Measurements from ENCODE around the gene ANKFN1.

ANKFN1 gene

DNA sequence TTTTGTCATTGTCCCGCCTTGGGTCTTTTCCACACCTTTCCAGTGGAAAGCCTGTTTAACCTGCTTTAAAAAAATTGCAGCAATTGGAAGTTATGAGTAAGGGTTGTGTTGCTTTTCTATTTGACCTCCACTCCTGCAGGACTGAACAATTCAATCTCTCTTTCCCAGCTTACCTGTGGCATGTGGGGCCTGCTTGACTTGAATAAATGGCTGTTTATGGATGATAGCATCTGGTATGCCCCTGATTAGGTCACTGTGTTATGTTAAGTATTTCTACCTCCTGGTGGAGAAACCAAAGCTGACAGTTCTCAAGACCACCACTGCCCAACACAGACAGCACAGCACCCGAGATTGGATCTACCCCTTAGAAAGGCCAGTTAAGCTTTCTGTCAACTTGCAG lies 375.4 kb downstream of the ANKFN1 start:
- peaks cover 19% of the 10 kb centered on the region for H3K27me3 ChIP-seq (ENCODE audit: insufficient read depth, poor library complexity, severe bottlenecking)
- no peak overlapping the region for H3K27ac ChIP-seq (ENCODE audit: poor library complexity, severe bottlenecking)
- H3K4me1 ChIP-seq (ENCODE audit: insufficient read depth, poor library complexity, severe bottlenecking), result no peaks in the 10 kb centered on the region
- ATAC-seq (ENCODE audit: low read depth) (no peak), DNase-seq (ENCODE audit: low spot score) (no peak)
- H3K4me3 ChIP-seq (ENCODE audit: severe bottlenecking), result no peak overlapping the region
- no peaks in the 10 kb centered on the region for H3K9me3 ChIP-seq (ENCODE audit: severe bottlenecking)
- no peaks in the 10 kb centered on the region for H3K36me3 ChIP-seq (ENCODE audit: low read depth)
- TF ChIP-seq, protein P1, sequence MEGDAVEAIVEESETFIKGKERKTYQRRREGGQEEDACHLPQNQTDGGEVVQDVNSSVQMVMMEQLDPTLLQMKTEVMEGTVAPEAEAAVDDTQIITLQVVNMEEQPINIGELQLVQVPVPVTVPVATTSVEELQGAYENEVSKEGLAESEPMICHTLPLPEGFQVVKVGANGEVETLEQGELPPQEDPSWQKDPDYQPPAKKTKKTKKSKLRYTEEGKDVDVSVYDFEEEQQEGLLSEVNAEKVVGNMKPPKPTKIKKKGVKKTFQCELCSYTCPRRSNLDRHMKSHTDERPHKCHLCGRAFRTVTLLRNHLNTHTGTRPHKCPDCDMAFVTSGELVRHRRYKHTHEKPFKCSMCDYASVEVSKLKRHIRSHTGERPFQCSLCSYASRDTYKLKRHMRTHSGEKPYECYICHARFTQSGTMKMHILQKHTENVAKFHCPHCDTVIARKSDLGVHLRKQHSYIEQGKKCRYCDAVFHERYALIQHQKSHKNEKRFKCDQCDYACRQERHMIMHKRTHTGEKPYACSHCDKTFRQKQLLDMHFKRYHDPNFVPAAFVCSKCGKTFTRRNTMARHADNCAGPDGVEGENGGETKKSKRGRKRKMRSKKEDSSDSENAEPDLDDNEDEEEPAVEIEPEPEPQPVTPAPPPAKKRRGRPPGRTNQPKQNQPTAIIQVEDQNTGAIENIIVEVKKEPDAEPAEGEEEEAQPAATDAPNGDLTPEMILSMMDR (IDR thresholded peaks at IDR 0.05; ENCODE audit: poor library complexity, severe bottlenecking), result no peak

DNA sequence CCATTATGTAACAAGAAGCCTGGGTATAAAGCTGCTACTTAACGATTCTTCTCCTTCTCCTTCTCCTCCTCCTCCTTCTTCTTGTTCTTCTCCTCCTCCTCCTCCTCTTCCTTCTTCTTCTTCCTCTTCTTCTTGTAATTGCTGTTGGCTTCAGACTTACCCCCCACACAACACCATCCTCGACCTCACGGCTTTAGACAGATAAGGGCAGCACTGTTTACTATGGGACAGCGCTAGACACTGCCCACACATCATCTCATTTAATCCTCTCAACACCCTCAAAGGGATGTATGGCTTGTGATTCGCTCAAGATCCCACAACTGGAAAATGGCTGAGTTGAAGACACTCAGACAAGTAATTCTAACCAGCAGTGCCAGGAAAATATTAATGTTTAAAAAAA lies 379.7 kb downstream of the ANKFN1 start:
- TF ChIP-seq, protein P1 (IDR thresholded peaks at IDR 0.05; ENCODE audit: poor library complexity, severe bottlenecking), result no peak
- H3K4me1 ChIP-seq (ENCODE audit: insufficient read depth, poor library complexity, severe bottlenecking), result no peaks in the 10 kb centered on the region
- no peak for DNase-seq (ENCODE audit: low spot score)

GRCh38 chr17:56536766-56537165 lies 383.5 kb downstream of the ANKFN1 start:
- no peak for DNase-seq (ENCODE audit: low spot score)
- no peak for ATAC-seq (ENCODE audit: low read depth)
- Histone ChIP-seq H3K36me3 (ENCODE audit: low read depth) (no peaks in the 10 kb centered on the region), H3K9me3 (ENCODE audit: severe bottlenecking) (no peaks in the 10 kb centered on the region), H3K4me1 (ENCODE audit: insufficient read depth, poor library complexity, severe bottlenecking) (no peaks in the 10 kb centered on the region), H3K27ac (ENCODE audit: poor library complexity, severe bottlenecking) (no peak overlapping the region), H3K27me3 (ENCODE audit: insufficient read depth, poor library complexity, severe bottlenecking) (peaks cover 9% of the 10 kb centered on the region), H3K4me3 (ENCODE audit: severe bottlenecking) (no peak overlapping the region)
- TF ChIP-seq, protein P1 (IDR thresholded peaks at IDR 0.05; ENCODE audit: poor library complexity, severe bottlenecking), result no peak

More for the DNA sequence above, 379.7 kb downstream of the ANKFN1 start:
- Histone ChIP-seq H3K27ac (ENCODE audit: poor library complexity, severe bottlenecking) (no peak overlapping the region), H3K27me3 (ENCODE audit: insufficient read depth, poor library complexity, severe bottlenecking) (peaks cover 9% of the 10 kb centered on the region), H3K36me3 (ENCODE audit: low read depth) (no peaks in the 10 kb centered on the region), H3K9me3 (ENCODE audit: severe bottlenecking) (no peaks in the 10 kb centered on the region), H3K4me3 (ENCODE audit: severe bottlenecking) (no peak overlapping the region)
- ATAC-seq (ENCODE audit: low read depth), result no peak

DNA sequence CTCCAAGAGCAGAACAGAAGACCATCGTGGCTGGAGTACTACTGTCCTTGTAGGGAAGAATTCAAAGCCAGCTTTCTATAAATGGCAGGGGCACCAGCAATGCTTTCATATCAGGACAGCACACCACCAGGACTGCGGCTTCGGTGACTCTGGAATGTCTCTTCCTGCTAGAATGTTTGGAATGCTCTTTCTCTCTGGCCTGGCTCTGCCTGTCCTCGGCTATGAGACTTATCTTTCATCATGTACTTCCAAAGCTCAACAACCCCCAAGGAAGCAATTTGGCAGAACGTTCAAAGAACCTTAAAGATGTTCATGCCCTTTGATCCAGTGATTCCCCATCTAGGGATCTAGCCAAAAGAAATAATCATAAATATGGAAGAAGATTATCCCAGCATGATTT lies 387.6 kb downstream of the ANKFN1 start:
- H3K27me3 ChIP-seq (ENCODE audit: insufficient read depth, poor library complexity, severe bottlenecking), result no peaks in the 10 kb centered on the region
- ATAC-seq (ENCODE audit: low read depth) (no peak), DNase-seq (ENCODE audit: low spot score) (no peak)
- H3K36me3 ChIP-seq (ENCODE audit: low read depth), result no peaks in the 10 kb centered on the region
- H3K4me3 ChIP-seq (ENCODE audit: severe bottlenecking), result no peak overlapping the region
- no peaks in the 10 kb centered on the region for H3K4me1 ChIP-seq (ENCODE audit: insufficient read depth, poor library complexity, severe bottlenecking)
- H3K9me3 ChIP-seq (ENCODE audit: severe bottlenecking), result no peaks in the 10 kb centered on the region
- TF ChIP-seq, protein P1 (IDR thresholded peaks at IDR 0.05; ENCODE audit: poor library complexity, severe bottlenecking), result no peak
- no peak overlapping the region for H3K27ac ChIP-seq (ENCODE audit: poor library complexity, severe bottlenecking)

DNA sequence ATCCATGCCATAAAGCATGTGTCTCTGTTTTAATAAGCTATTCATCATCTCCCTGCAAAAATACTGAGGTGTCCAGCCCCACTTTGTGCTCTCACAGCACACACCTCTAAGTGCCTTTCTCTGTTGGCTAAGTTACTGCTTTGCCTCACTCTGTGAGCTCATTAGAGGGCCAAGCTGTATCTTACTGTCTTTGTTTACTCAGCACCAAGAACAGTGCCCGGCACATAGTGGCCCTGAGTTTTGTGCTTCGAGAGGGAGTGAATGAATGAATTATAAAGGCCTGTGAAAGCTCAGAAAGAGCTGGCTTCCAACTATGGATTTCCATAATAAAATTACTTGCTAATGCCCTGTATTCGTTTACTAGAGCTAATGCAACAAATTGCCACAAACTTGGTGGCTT lies 390.0 kb downstream of the ANKFN1 start:
- no peaks in the 10 kb centered on the region for H3K36me3 ChIP-seq (ENCODE audit: low read depth)
- TF ChIP-seq, protein P1 (IDR thresholded peaks at IDR 0.05; ENCODE audit: poor library complexity, severe bottlenecking), result no peak

More for the DNA sequence above, 390.0 kb downstream of the ANKFN1 start:
- ATAC-seq (ENCODE audit: low read depth) (no peak), DNase-seq (ENCODE audit: low spot score) (no peak)
- H3K4me3 ChIP-seq (ENCODE audit: severe bottlenecking), result no peak overlapping the region
- no peak overlapping the region for H3K27ac ChIP-seq (ENCODE audit: poor library complexity, severe bottlenecking)
- H3K4me1 ChIP-seq (ENCODE audit: insufficient read depth, poor library complexity, severe bottlenecking), result no peaks in the 10 kb centered on the region
- H3K9me3 ChIP-seq (ENCODE audit: severe bottlenecking), result no peaks in the 10 kb centered on the region
- no peaks in the 10 kb centered on the region for H3K27me3 ChIP-seq (ENCODE audit: insufficient read depth, poor library complexity, severe bottlenecking)
